ENCODE data around the gene GPR50. TPM values are rescaled to one million over a fixed set of nuclear protein-coding genes. Genes with fewer than 3 reads are reported as not detected.

Gene GPR50
- total RNA-seq, 2 donors from 2014 or later: not detected

GRCh38 chrX:151183912-151184565 is 7.7 kb downstream of the GPR50 start:
- DNase-seq (ENCODE audit: low spot score in 2 of 2) (no peak), ATAC-seq (no peak)
- no peak overlapping the region for H3K27ac Mint-ChIP-seq
- H3K9me3 Mint-ChIP-seq: no peaks in the 10 kb centered on the region
- H3K36me3 Mint-ChIP-seq: peaks cover 0 to 5% of the 10 kb centered on the region in 2 donors

- no peaks in the 10 kb centered on the region for H3K9me3 Mint-ChIP-seq
- H3K36me3 Mint-ChIP-seq: peaks cover 0 to 5% of the 10 kb centered on the region in 2 donors
Observed at GRCh38 chrX:151184705-151185104, 8.3 kb downstream of the GPR50 start.

GRCh38 chrX:151206871-151207270 is 30.5 kb downstream of the GPR50 start:
- H3K36me3 Mint-ChIP-seq: no peaks in the 10 kb centered on the region
- peaks cover 0 to 4% of the 10 kb centered on the region in 2 donors for H3K9me3 Mint-ChIP-seq
- DNase-seq (ENCODE audit: low spot score in 2 of 2) (no peak), ATAC-seq (no peak)
- no peak overlapping the region for H3K27ac Mint-ChIP-seq

More at GRCh38 chrX:151184705-151185104, 8.3 kb downstream of the GPR50 start:
- no peak for DNase-seq (ENCODE audit: low spot score in 2 of 2)
- ATAC-seq: no peak
- no peak overlapping the region for H3K27ac Mint-ChIP-seq

- H3K9me3 Mint-ChIP-seq: no peaks in the 10 kb centered on the region
Observed at GRCh38 chrX:151225843-151226242, 49.5 kb downstream of the GPR50 start.

GRCh38 chrX:151226941-151227340 is 50.6 kb downstream of the GPR50 start:
- H3K36me3 Mint-ChIP-seq: no peaks in the 10 kb centered on the region
- no peak overlapping the region for H3K27ac Mint-ChIP-seq
- no peaks in the 10 kb centered on the region for H3K9me3 Mint-ChIP-seq
- ATAC-seq: no peak
- DNase-seq (ENCODE audit: low spot score in 2 of 2): no peak

More at GRCh38 chrX:151225843-151226242, 49.5 kb downstream of the GPR50 start:
- H3K36me3 Mint-ChIP-seq: no peaks in the 10 kb centered on the region
- DNase-seq (ENCODE audit: low spot score in 2 of 2) (no peak), ATAC-seq (no peak)
- H3K27ac Mint-ChIP-seq: no peak overlapping the region

GRCh38 chrX:151227627-151228026 is 51.2 kb downstream of the GPR50 start:
- DNase-seq (ENCODE audit: low spot score in 2 of 2): no peak
- Mint-ChIP-seq H3K36me3 (no peaks in the 10 kb centered on the region), H3K9me3 (no peaks in the 10 kb centered on the region), H3K27ac (no peak overlapping the region)
- ATAC-seq: no peak

- no peaks in the 10 kb centered on the region for H3K9me3 Mint-ChIP-seq
- H3K36me3 Mint-ChIP-seq: no peaks in the 10 kb centered on the region
- H3K27ac Mint-ChIP-seq: no peak overlapping the region
- no peak for ATAC-seq
- DNase-seq (ENCODE audit: low spot score in 2 of 2): no peak
Observed at GRCh38 chrX:151228935-151229334, 52.6 kb downstream of the GPR50 start.

Other genes with a start within 250 kb of the GPR50 start
- 10 to 100 TPM; 21.4 to 34.6 TPM for gene HMGB3, start 193.2 kb upstream of the GPR50 start, total RNA-seq
- gene VMA21, start 220.6 kb downstream of the GPR50 start, total RNA-seq: 10 to 100 TPM; 29.1 to 36.5 TPM